ENCODE measurements around the gene CHI3L2. TPM values are rescaled to one million over a fixed set of nuclear protein-coding genes. Genes with fewer than 3 reads are reported as not detected.
"Not testable (repeated sequence)": the region's sequence is repeated elsewhere in the genome, so short reads cannot be mapped to it uniquely, and the experiment has no call there.

The CHI3L2 gene
- total RNA-seq, 1 donor from 2014 or later, result 1.0 TPM

DNA sequence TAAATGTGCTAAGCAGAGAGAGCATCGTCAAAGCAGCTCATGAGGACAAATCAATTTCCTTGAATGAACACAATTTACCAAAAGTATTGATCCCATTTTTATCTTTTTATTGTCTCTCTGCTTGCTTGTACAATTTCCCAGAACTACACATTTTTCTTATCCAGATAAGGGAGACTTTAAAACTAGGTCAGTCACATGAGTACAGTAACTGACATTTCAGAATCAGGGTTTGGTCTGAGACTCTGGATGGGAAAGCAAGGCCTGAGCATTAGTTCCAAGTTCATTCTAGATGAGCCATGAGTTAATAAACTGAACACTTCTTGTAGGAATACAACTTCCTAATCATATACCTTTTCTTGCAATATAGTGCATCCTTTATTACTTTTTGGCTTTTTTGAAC, 15.6 kb upstream of the CHI3L2 start:
- Histone ChIP-seq H3K27me3 (ENCODE audit: control insufficient read depth in 3 of 3, insufficient read depth in 3 of 3, low read length in 3 of 3) (peaks cover 0 to 6% (median 5%) of the 10 kb centered on the region in 3 donors), H3K27ac (ENCODE audit: low read depth, low read length) (no peak overlapping the region), H3K9me3 (ENCODE audit: control insufficient read depth in 3 of 3, low read length in 3 of 3) (no peaks in the 10 kb centered on the region), H3K4me1 (ENCODE audit: control insufficient read depth in 3 of 3, insufficient read depth in 3 of 3, low read length in 3 of 3) (no peaks in the 10 kb centered on the region), H3K36me3 (ENCODE audit: control insufficient read depth in 3 of 3, insufficient read depth in 3 of 3, low read length in 3 of 3) (no peaks in the 10 kb centered on the region), H3K9ac (ENCODE audit: low read depth in 1 of 3, low read length in 3 of 3) (no peak overlapping the region), H3K4me3 (ENCODE audit: low read length in 3 of 3) (no peak overlapping the region)

- Histone ChIP-seq H3K4me1 (ENCODE audit: control insufficient read depth in 3 of 3, insufficient read depth in 3 of 3, low read length in 3 of 3) (no peaks in the 10 kb centered on the region), H3K4me3 (ENCODE audit: low read length in 3 of 3) (no peak overlapping the region), H3K36me3 (ENCODE audit: control insufficient read depth in 3 of 3, insufficient read depth in 3 of 3, low read length in 3 of 3) (no peaks in the 10 kb centered on the region), H3K27ac (ENCODE audit: low read depth, low read length) (no peak overlapping the region), H3K27me3 (ENCODE audit: control insufficient read depth in 3 of 3, insufficient read depth in 3 of 3, low read length in 3 of 3) (peaks cover 0 to 6% (median 5%) of the 10 kb centered on the region in 3 donors), H3K9me3 (ENCODE audit: control insufficient read depth in 3 of 3, low read length in 3 of 3) (no peaks in the 10 kb centered on the region), H3K9ac (ENCODE audit: low read depth in 1 of 3, low read length in 3 of 3) (no peak overlapping the region)
These were observed 14.7 kb upstream of the CHI3L2 start for GRCh38 chr1:111212634-111213335.

DNA sequence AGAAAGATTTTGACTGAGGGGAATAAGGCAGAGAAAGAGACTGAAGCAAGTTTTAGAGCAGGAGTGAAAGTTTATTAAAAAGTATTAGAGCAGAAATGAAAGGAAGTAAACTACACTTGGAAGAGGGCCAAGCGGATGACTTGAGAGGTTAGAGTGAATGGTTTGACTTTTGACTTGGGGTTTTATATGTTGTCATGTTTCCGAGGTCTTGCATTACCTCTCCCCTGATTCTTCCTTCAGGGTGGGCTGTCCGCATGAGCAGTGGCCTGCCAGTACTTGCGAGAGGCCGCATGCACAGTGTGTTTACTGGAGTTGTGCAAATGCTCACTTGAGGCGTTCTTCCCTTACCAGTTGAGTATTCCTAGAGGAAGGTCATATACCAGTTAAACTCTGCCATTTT, 14.1 kb upstream of the CHI3L2 start:
- Histone ChIP-seq H3K9me3 (ENCODE audit: control insufficient read depth in 3 of 3, low read length in 3 of 3) (no peaks in the 10 kb centered on the region), H3K27me3 (ENCODE audit: control insufficient read depth in 3 of 3, insufficient read depth in 3 of 3, low read length in 3 of 3) (peaks cover 0 to 6% (median 5%) of the 10 kb centered on the region in 3 donors), H3K36me3 (ENCODE audit: control insufficient read depth in 3 of 3, insufficient read depth in 3 of 3, low read length in 3 of 3) (no peaks in the 10 kb centered on the region), H3K27ac (ENCODE audit: low read depth, low read length) (no peak overlapping the region), H3K9ac (ENCODE audit: low read depth in 1 of 3, low read length in 3 of 3) (no peak overlapping the region), H3K4me1 (ENCODE audit: control insufficient read depth in 3 of 3, insufficient read depth in 3 of 3, low read length in 3 of 3) (no peaks in the 10 kb centered on the region), H3K4me3 (ENCODE audit: low read length in 3 of 3) (no peak overlapping the region)

- H3K27ac ChIP-seq (ENCODE audit: low read depth, low read length), result no peak overlapping the region
- H3K4me1 ChIP-seq (ENCODE audit: control insufficient read depth in 3 of 3, insufficient read depth in 3 of 3, low read length in 3 of 3), result no peaks in the 10 kb centered on the region
- no peak overlapping the region for H3K9ac ChIP-seq (ENCODE audit: low read depth in 1 of 3, low read length in 3 of 3)
- no peaks in the 10 kb centered on the region for H3K36me3 ChIP-seq (ENCODE audit: control insufficient read depth in 3 of 3, insufficient read depth in 3 of 3, low read length in 3 of 3)
- H3K27me3 ChIP-seq (ENCODE audit: control insufficient read depth in 3 of 3, insufficient read depth in 3 of 3, low read length in 3 of 3), result peaks cover 0 to 3% (median under 1%) of the 10 kb centered on the region in 3 donors
- no peak overlapping the region for H3K4me3 ChIP-seq (ENCODE audit: low read length in 3 of 3)
- H3K9me3 ChIP-seq (ENCODE audit: control insufficient read depth in 3 of 3, low read length in 3 of 3), result no peaks in the 10 kb centered on the region
These were observed 13.3 kb upstream of the CHI3L2 start for GRCh38 chr1:111214074-111214801.

DNA sequence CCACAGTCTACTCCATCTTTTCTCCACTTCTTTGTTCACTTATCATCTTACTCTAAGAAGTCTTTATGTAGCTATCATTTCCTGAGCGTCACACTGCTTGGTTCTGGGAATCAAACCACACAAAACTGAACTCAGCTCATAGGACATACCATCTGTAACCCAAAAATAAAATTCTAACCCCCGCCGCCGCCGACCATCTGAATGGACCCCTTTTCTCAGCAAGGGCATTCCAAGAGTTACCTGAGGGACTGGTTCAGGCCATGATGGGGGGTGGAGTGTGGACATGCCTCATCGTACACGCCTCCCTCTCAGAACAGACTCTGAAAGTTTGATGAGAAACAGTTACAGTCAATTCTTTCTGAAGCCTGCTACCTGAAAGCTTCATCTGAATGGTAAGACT, 12.6 kb upstream of the CHI3L2 start:
- Histone ChIP-seq H3K4me3 (ENCODE audit: low read length in 3 of 3) (no peak overlapping the region), H3K4me1 (ENCODE audit: control insufficient read depth in 3 of 3, insufficient read depth in 3 of 3, low read length in 3 of 3) (no peaks in the 10 kb centered on the region), H3K36me3 (ENCODE audit: control insufficient read depth in 3 of 3, insufficient read depth in 3 of 3, low read length in 3 of 3) (no peaks in the 10 kb centered on the region), H3K27me3 (ENCODE audit: control insufficient read depth in 3 of 3, insufficient read depth in 3 of 3, low read length in 3 of 3) (peaks cover 0 to 3% (median 0%) of the 10 kb centered on the region in 3 donors), H3K9ac (ENCODE audit: low read depth in 1 of 3, low read length in 3 of 3) (no peak overlapping the region), H3K9me3 (ENCODE audit: control insufficient read depth in 3 of 3, low read length in 3 of 3) (no peaks in the 10 kb centered on the region), H3K27ac (ENCODE audit: low read depth, low read length) (no peak overlapping the region)

DNA sequence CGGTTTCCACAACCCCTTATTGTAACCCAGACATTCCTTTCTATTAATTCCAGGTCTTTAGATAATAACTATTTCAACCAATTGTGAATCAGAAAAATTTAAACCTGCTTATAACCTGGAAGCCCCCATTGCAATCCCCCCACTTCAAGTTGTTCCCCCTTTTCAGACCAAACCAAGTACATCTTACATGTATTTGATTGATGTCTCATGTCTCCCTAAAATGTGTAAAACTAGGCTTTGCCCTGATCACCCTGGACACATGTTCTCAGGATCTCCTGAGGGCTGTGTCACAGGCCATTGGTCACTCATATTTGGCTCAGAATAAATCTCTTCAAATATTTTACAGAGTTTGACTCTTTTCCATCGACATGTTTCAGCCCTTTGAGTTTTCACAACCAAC, 12.2 kb upstream of the CHI3L2 start:
- H3K9me3 ChIP-seq (ENCODE audit: control insufficient read depth in 3 of 3, low read length in 3 of 3); H3K27ac ChIP-seq (ENCODE audit: low read depth, low read length); H3K4me1 ChIP-seq (ENCODE audit: control insufficient read depth in 3 of 3, insufficient read depth in 3 of 3, low read length in 3 of 3); H3K4me3 ChIP-seq (ENCODE audit: low read length in 3 of 3); H3K27me3 ChIP-seq (ENCODE audit: control insufficient read depth in 3 of 3, insufficient read depth in 3 of 3, low read length in 3 of 3); H3K36me3 ChIP-seq (ENCODE audit: control insufficient read depth in 3 of 3, insufficient read depth in 3 of 3, low read length in 3 of 3); H3K9ac ChIP-seq (ENCODE audit: low read depth in 1 of 3, low read length in 3 of 3): not testable (repeated sequence)

DNA sequence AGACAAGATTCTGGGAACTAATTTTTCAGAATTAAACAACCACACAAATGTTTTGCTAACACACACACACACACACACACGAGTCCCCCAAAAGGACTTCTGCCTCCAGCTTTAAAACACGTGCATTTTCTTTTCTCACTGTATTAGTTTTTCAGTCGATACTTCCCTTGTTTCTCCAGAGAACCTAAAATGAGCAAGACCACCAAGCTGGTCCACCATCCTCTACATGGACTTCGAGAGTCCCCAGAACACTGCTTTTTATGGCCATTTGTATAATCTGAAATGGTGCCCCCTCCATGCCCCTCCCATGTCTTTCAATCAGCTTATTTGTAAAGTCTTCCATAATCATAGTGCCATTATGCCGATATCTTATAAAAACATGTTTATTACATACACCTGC, 10.8 kb upstream of the CHI3L2 start:
- no peaks in the 10 kb centered on the region for H3K4me1 ChIP-seq (ENCODE audit: control insufficient read depth in 3 of 3, insufficient read depth in 3 of 3, low read length in 3 of 3)
- no peak overlapping the region for H3K27ac ChIP-seq (ENCODE audit: low read depth, low read length)

GRCh38 chr1:111217183-111217910, 10.2 kb upstream of the CHI3L2 start:
- no peaks in the 10 kb centered on the region for H3K9me3 ChIP-seq (ENCODE audit: control insufficient read depth in 3 of 3, low read length in 3 of 3)

More for the DNA sequence above, 10.8 kb upstream of the CHI3L2 start:
- Histone ChIP-seq H3K4me3 (ENCODE audit: low read length in 3 of 3) (no peak overlapping the region), H3K9me3 (ENCODE audit: control insufficient read depth in 3 of 3, low read length in 3 of 3) (no peaks in the 10 kb centered on the region), H3K27me3 (ENCODE audit: control insufficient read depth in 3 of 3, insufficient read depth in 3 of 3, low read length in 3 of 3) (no peaks in the 10 kb centered on the region), H3K36me3 (ENCODE audit: control insufficient read depth in 3 of 3, insufficient read depth in 3 of 3, low read length in 3 of 3) (no peaks in the 10 kb centered on the region), H3K9ac (ENCODE audit: low read depth in 1 of 3, low read length in 3 of 3) (no peak overlapping the region)

GRCh38 chr1:111218701-111219556, 8.6 kb upstream of the CHI3L2 start:
- Histone ChIP-seq H3K4me1 (ENCODE audit: control insufficient read depth in 3 of 3, insufficient read depth in 3 of 3, low read length in 3 of 3) (peaks cover 0 to 9% (median 2%) of the 10 kb centered on the region in 3 donors), H3K36me3 (ENCODE audit: control insufficient read depth in 3 of 3, insufficient read depth in 3 of 3, low read length in 3 of 3) (no peaks in the 10 kb centered on the region), H3K9me3 (ENCODE audit: control insufficient read depth in 3 of 3, low read length in 3 of 3) (no peaks in the 10 kb centered on the region), H3K27me3 (ENCODE audit: control insufficient read depth in 3 of 3, insufficient read depth in 3 of 3, low read length in 3 of 3) (no peaks in the 10 kb centered on the region), H3K4me3 (ENCODE audit: low read length in 3 of 3) (no peak overlapping the region), H3K27ac (ENCODE audit: low read depth, low read length) (no peak overlapping the region), H3K9ac (ENCODE audit: low read depth in 1 of 3, low read length in 3 of 3) (no peak overlapping the region)

More at GRCh38 chr1:111217183-111217910, 10.2 kb upstream of the CHI3L2 start:
- Histone ChIP-seq H3K27me3 (ENCODE audit: control insufficient read depth in 3 of 3, insufficient read depth in 3 of 3, low read length in 3 of 3) (no peaks in the 10 kb centered on the region), H3K27ac (ENCODE audit: low read depth, low read length) (no peak overlapping the region), H3K4me1 (ENCODE audit: control insufficient read depth in 3 of 3, insufficient read depth in 3 of 3, low read length in 3 of 3) (peaks cover 0 to 3% (median 0%) of the 10 kb centered on the region in 3 donors), H3K9ac (ENCODE audit: low read depth in 1 of 3, low read length in 3 of 3) (no peak overlapping the region), H3K4me3 (ENCODE audit: low read length in 3 of 3) (no peak overlapping the region), H3K36me3 (ENCODE audit: control insufficient read depth in 3 of 3, insufficient read depth in 3 of 3, low read length in 3 of 3) (no peaks in the 10 kb centered on the region)
